H1 (cell line): Measurements from ENCODE around the gene DBNDD1. TPM values are rescaled to one million over a fixed set of nuclear protein-coding genes. Genes with fewer than 3 reads are reported as not detected.

Experiments used
- ASH2L ChIP-seq: fragments of 200-600, 300-600 bp; sonication (generic); IDR thresholded peaks from one replicate; pipeline ENCODE4 v1.7.1; 2017; ENCODE audit warnings: low read length
- CBX8 ChIP-seq: fragments of 300-800, 300-1000 bp; sonication (generic); IDR thresholded peaks from 2 replicates; pipeline ENCODE4 v1.7.1; 2016; ENCODE audit warnings: low read depth, low read length, borderline replicate concordance
- EZH2 ChIP-seq: fragments of 200-600 bp; sonication (generic); IDR thresholded peaks from 2 replicates; pipeline ENCODE4 v1.7.1; 2012; ENCODE audit warnings: low read depth, mild to moderate bottlenecking, moderate library complexity, low read length, inconsistent platforms; ENCODE audit not compliant: severe bottlenecking
- SIX5 ChIP-seq: IDR thresholded peaks from 2 replicates; pipeline ENCODE4 v1.6.1; 2011; ENCODE audit warnings: mild to moderate bottlenecking, low read depth, low read length
- SP1 ChIP-seq: IDR thresholded peaks from 2 replicates; pipeline ENCODE4 v1.6.1; 2011; ENCODE audit warnings: low read depth, low read length
- TCF12 ChIP-seq: IDR thresholded peaks from 2 replicates; pipeline ENCODE4 v1.6.1; 2011; ENCODE audit warnings: low read depth, mild to moderate bottlenecking, low read length
- ZNF274 ChIP-seq: IDR thresholded peaks from 2 replicates; pipeline ENCODE4 v1.7.0; 2012; ENCODE audit warnings: low read length, borderline replicate concordance; ENCODE audit errors: extremely low read depth
- polyA plus RNA-seq, 7 experiments: library from polyadenylated mRNA; depleted of rRNA in 3 of 7; stranded (reverse) in 5 of 7; unstranded in 2 of 7; fragments of >200 nt in 5 of 7; fragments of 200-250 nt in 2 of 7; gene quantifications; 1 replicate in 5 of 7; 2 replicates in 1 of 7; 4 replicates in 1 of 7; pipeline versions ENCODE4 v1.2.1 to v1.2.3, GENCODE V29; 2011 to 2013; ENCODE audit warnings: missing spikeins in 2 of 7, mixed read lengths in 2 of 7
- total RNA-seq: library from RNA; stranded (reverse); fragmentation: NEBNext Ultra II Directional; extraction: Animal tissue kit (Norgen Biotek cat#: 25700); gene quantifications from 2 replicates; pipeline ENCODE4 v1.2.1, GENCODE V29; 2021

DBNDD1 gene
- total and polyA plus RNA-seq, 2 of the 8 experiments (the other 6 are each of a cell fraction or from before 2014, with no cell fraction given) = 69.9 to 92.6 TPM

DNA sequence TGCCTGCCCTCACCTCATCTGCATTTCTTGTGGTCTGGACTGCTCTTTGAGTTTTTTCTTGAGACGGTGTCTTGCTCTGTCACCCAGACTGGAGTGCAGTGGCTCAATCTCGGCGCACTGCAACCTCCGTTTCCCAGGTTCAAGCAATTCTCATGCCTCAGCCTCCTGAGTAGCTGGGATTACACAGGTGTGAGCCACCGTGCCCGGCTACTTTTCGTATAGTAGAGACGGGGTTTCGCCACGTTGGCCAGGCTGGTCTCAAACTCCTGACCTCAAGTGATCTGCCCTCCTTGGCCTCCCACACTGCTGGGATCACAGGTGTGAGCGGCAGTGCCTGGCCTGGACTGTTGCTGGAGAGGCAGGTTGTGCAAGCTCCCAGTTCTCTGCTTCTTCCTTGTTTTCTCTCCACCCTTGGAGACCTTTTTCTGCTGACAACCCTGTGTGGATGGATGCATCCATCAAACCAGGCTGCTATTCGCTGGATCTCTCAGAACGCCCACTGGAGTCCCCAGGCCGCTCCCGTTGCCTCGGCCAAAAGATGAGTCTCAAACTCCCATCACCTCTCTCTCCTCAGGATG lies 22.7 kb upstream of the DBNDD1 start (continued):
- TF ChIP-seq ZNF274 (no peak), ASH2L (no peak), TCF12 (no peak), EZH2 (no peak), CBX8 (no peak), SIX5 (no peak), SP1 (no peak)
